ENCODE data around the gene DCC.

DCC gene

DNA sequence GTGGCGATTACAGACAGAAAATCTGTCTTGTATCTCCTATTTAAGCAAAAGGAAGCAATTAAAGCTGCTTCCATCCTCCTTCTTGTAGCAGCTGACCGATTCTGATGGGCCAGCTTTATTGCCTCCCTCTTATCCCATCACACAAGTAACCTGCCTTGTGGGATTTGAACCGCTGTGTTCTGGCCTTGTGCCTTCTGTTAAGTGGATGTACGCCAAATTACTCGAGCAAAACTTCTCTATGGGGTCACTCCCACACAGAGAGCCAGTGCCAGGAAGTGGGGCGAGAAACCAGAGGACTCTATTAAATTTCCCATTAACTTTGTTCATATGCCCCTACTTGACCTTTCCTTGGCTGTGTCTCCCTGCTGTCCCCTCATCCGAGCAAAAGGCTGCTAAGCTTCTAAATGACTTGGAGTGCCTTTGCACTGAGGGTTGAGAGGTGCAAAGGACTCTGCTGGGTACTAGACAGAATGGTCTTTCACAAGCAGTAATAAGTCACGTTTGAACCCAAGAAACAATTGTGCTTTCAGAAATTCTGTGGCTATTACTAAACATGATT is 1212.0 kb downstream of the DCC start:
- TF ChIP-seq, protein P1, sequence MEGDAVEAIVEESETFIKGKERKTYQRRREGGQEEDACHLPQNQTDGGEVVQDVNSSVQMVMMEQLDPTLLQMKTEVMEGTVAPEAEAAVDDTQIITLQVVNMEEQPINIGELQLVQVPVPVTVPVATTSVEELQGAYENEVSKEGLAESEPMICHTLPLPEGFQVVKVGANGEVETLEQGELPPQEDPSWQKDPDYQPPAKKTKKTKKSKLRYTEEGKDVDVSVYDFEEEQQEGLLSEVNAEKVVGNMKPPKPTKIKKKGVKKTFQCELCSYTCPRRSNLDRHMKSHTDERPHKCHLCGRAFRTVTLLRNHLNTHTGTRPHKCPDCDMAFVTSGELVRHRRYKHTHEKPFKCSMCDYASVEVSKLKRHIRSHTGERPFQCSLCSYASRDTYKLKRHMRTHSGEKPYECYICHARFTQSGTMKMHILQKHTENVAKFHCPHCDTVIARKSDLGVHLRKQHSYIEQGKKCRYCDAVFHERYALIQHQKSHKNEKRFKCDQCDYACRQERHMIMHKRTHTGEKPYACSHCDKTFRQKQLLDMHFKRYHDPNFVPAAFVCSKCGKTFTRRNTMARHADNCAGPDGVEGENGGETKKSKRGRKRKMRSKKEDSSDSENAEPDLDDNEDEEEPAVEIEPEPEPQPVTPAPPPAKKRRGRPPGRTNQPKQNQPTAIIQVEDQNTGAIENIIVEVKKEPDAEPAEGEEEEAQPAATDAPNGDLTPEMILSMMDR (IDR thresholded peaks at IDR 0.05; ENCODE audit: control extremely low read depth, extremely low read depth, low read depth, missing control alignments): no peak
- CTCF ChIA-PET: interaction anchor here (1.4 to 1.6 kb wide), 2 partner anchors 11 to 20 kb away, joined by 3 to 5 read pairs; no protein-coding TSS in a partner anchor
- no peak for DNase-seq (ENCODE audit: extremely low spot score)
- POLR2A ChIA-PET: no interaction called here

- no peak for DNase-seq (ENCODE audit: extremely low spot score)
- ChIA-PET POLR2A (no interaction called here), CTCF (interaction anchor here (1.6 kb wide), 1 partner anchor 21 kb away, joined by 5 read pairs; no protein-coding TSS in a partner anchor)
- TF ChIP-seq, protein P1 (IDR thresholded peaks at IDR 0.05; ENCODE audit: control extremely low read depth, extremely low read depth, low read depth, missing control alignments): no peak
These were observed 1213.0 kb downstream of the DCC start for GRCh38 chr18:53553030-53553429.

DNA sequence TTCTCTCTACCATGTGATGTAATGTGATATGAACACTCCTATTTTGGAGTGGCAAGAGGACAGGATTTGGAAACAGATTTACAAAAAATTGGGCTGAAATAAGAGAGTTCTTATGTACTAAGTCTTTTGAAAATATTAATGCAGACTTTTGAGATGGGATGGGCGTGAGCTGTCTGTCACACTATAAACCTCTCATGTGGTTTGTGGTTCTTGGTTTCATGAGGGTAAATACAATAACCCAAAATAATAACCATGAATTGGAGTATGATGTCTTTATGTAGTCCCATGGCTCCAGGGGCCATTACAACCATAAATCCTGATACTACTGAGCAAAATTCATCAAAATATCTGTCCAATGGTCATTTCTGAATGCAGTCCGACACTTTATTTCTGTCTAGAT is 1216.5 kb downstream of the DCC start:
- no peak for DNase-seq (ENCODE audit: extremely low spot score)
- POLR2A ChIA-PET: no interaction called here
- CTCF ChIA-PET: interaction anchor here (0.9 to 1.9 kb wide), 2 partner anchors 9 to 19 kb away, joined by 3 to 5 read pairs; no protein-coding TSS in a partner anchor
- TF ChIP-seq, protein P1 (IDR thresholded peaks at IDR 0.05; ENCODE audit: control extremely low read depth, extremely low read depth, low read depth, missing control alignments): no peak

DNA sequence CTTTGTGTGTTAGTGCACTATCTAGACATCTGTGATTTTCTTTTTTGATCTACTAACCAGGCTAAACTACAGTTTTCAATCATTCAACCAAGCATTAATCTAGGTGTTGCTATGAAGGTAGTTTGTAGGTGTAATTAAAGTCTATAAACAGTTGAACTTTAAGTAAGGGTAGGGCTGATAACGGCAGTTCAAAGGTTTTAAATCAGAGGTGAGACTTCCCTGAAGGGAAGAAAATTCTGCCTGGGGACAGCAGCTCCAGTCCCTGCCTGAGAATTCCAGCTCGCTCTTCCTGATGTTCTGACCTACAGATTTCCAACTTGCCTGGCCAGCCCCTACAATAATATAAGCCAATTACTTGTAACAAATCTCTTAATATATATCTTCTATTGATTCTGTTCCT is 1220.5 kb downstream of the DCC start:
- no peak for DNase-seq (ENCODE audit: extremely low spot score)
- ChIA-PET POLR2A (no interaction called here), CTCF (interaction anchor here (0.9 kb wide), 1 partner anchor 559 kb away, joined by 3 read pairs; no protein-coding TSS in a partner anchor)
- TF ChIP-seq, protein P1 (IDR thresholded peaks at IDR 0.05; ENCODE audit: control extremely low read depth, extremely low read depth, low read depth, missing control alignments): no peak

DNA sequence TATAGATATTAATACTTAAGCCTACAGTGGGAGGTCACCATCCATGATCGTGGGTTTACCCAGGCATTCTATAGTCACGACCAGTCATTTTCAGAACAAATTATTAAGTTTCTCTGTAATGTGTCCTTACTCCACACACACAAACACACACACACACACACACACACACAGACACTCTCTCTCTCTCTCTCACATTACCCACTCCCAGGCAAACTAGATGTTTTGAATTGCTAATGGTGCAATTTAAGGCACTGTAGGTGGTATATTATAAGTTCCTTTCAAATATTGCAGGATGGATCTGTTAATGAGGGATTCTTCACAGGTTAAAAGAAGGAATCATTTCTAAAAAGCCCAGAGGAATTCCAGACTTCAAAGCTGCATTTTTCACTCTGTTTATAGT is 1226.6 kb downstream of the DCC start:
- DNase-seq (ENCODE audit: extremely low spot score): no peak
- TF ChIP-seq, protein P1 (IDR thresholded peaks at IDR 0.05; ENCODE audit: control extremely low read depth, extremely low read depth, low read depth, missing control alignments): no peak
- ChIA-PET POLR2A (no interaction called here), CTCF (interaction anchor here (1.1 to 3.9 kb wide), 9 partner anchors 14 to 561 kb away, joined by 3 to 23 read pairs (median 3); no protein-coding TSS in a partner anchor)

GRCh38 chr18:53567929-53568574 is 1228.1 kb downstream of the DCC start:
- TF ChIP-seq, protein P1 (IDR thresholded peaks at IDR 0.05; ENCODE audit: control extremely low read depth, extremely low read depth, low read depth, missing control alignments): peak; percentile 58
- DNase-seq (ENCODE audit: extremely low spot score): peak; percentile 41
- ChIA-PET POLR2A (no interaction called here), CTCF (interaction anchor here (0.9 to 3.9 kb wide), 8 partner anchors 13 to 559 kb away, joined by 3 to 23 read pairs (median 4); no protein-coding TSS in a partner anchor)

Measured in GM10248 (cell line).